Hippocampal formation (tissue), 2 donors: Measurements from ENCODE around the gene SLC16A6.
"Not testable (repeated sequence)": the region's sequence is repeated elsewhere in the genome, so short reads cannot be mapped to it uniquely, and the experiment has no call there.

Source experiments
- DNase-seq, 2 donors: peaks; one replicate each; lab custom pipeline; 2025; lab: John Stamatoyannopoulos, UW

Gene SLC16A6

DNA sequence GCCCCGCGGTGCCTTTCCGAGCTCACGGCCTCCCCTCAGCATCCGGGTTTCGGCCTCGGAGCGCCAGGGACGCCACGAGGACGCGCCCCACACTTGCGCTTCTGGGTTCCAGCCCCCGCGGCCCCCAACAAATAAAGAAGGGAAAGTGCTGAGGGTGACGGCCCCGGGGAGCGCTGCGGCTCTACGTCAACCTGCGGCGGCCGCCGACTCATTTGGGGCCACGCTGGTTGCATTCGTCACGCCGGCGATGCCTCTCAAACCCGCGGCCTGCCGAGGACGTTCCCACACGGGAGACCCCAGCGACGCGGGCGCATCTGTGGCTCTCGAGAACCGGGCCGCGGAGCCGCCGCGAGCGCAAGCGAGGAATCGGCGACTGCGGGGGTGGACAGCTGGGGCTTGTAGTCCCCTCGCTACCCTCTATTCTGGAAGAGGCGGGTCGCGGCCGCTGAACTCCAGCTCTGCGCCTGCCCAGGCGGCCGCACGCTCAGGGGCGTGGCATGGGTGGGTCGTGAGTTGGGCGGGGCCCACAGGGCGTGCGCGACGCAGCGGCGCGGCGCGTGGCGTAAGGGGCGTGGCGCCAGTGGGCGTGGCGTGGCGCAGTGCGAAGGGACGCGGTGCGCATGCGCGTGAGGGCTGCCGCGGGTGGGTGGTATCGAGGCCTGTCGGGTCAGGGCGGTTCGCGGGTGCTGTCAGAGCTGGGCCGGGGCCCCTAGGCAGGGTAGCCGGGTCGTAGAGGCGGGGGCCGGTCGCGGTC is 43.3 kb downstream of the SLC16A6 start, which contains the start of gene AMZ2:
Gene AMZ2 (plus strand): TSS at position 599 of the 754 bp plus-strand sequence. CDS start 2,145 bp downstream, outside the sequence.
- DNase-seq, result peak; percentile 97 to 98

- DNase-seq, result no peak
Observed at GRCh38 chr17:68246271-68247028, 44.5 kb downstream of the SLC16A6 start.

GRCh38 chr17:68239632-68240366 is 51.1 kb downstream of the SLC16A6 start:
- DNase-seq, result no peak

GRCh38 chr17:68238871-68239253 is 52.1 kb downstream of the SLC16A6 start:
- DNase-seq, result no peak

GRCh38 chr17:68238164-68238870 is 52.6 kb downstream of the SLC16A6 start:
- no peak for DNase-seq

DNA sequence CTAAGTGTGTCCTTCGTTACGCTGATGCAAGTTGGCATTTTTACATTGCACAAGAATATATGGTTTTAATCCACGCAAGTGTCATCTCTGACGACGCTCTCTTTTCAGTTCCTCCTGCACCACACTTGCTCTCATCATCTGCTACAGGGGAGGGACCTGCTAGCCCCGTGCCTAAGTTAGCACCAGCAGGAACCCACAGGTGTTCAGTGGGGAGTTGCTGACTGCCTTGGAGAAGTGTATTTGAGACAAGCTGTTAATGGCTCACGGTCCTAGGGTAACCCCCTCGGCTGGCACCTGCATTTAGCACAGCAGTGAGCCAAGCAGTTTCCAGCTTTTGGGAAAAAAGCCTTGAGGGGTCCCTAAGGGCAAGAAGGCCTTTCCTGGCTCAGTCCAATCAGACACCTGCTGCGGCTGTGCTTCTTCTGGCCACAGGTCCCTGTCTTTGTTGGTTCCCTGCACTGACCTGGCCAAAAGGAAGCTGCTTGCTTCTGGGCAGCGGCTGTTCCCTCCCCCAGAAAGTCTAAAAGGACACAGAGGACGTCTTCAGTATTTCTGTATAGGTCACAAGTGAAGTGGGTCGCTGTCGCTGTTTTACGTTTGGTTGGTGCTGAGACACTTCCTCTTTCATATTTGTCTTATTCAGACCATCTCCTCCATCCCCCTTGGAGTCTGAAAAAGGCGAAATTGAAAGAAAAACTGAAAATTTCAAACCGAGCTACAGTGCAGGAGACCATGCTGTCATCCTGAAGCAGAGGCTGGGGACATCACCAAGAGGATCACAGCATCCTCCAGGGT is 53.4 kb downstream of the SLC16A6 start:
- DNase-seq, result not testable (repeated sequence)

DNA sequence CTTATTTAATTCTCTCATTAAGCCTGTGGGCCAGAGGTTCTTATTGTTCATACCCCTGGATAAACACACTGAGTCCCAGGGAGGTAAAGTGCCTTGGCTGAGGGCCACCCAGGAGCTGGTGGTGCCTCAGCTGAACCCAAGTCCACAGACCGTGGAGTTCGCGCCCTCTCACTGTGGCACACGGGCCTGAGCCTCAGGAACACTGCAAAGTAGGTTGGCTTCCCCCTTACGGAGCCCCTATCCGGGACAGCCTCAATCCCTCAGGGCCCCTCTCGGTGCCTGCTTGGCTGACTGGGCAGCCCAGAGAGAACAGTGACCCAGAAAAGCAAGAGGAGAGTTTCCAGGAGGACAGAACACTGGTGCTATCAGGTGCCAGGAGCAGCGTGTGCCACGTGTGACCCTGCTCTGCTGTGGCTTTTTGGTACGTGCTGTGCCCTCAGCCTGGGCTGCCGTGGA is 55.6 kb downstream of the SLC16A6 start:
- peak; percentile 50 to 68 for DNase-seq

DNA sequence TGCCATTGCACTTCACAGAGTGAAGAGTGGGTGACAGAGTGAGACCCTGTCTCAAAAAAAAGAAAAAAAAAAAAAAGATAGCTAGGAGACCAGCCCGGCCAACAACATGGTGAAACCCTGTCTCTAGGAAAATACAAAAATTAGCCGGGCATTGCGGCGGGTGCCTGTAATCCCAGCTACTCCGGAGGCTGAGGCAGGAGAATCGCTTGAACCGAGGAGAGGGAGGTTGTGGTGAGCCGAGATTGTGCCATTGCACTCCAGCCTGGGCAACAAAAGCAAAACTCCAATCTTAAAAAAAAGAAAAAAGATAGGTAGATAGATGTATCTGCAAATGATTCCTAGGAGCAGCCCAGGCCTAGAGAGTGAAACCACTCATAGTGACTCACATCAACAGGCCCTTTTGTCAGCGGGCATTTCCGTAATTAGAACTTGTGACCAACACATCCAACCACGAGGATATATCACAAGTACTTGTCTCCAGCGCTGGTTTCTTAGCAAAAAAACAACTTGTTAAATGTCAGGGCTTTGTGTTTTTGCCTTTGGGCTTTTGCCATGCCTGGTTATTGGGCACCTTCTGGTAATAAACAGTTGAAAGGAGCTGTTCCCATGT is 56.1 kb downstream of the SLC16A6 start:
- DNase-seq, result peak; percentile 50 to 70

DNA sequence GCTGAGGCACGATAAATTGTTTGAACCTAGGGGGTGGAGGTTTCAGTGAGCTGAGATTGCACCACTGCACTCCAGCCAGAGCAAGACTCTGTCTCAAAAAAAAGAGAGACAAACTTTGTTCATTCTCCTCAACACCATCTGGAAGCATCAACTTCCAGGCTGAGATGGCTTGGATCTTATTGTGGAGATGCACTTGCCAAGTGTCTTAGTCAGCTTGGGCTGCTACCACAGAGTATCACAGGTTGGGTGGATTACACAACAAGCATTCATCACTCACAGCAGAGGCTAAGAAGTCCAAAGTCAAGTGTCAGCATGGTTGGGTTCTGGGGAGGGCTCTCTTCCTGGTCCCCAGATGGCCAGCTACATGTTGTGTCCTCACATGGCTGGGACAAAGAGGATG is 58.2 kb downstream of the SLC16A6 start:
- not testable (repeated sequence) for DNase-seq

DNA sequence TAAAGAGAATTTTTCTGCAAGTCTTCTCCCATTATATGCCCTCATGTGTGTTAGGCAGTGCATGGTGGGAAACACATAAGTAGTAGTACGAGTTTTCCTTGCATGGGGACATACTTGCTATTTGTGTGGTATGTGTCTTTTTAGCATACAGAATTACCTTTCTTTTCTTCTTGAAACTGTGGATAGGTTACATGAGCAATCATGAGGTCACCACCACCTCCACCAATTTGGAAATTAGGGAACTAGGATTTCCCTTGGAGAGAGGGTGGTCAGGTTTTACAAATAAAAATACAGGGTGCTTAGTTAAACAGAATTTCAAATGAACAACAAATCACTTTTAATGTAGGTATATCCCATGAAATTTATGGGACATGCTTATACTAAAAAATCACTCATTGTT is 59.4 kb downstream of the SLC16A6 start:
- no peak for DNase-seq

GRCh38 chr17:68231131-68231530 is 59.8 kb downstream of the SLC16A6 start:
- not testable (repeated sequence) for DNase-seq

DNA sequence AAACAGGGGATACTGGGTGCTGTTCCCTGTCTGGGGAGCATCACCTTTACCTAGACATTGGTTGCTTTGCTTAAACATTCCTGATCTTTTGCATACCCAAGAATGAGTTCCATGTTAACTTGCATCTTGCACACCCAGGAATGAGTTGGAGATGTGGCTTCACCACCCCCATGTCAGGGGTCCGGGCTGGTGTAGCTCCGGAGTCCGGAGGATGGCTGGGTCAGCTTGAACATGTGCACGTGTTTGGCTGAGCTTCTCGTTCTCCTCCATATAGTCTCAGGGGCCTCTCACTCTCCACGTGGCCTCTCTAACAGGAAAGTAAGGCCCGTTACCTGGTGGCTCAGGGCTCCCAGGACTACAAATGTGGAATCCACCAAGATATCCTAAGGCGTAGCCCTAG is 61.3 kb downstream of the SLC16A6 start:
- DNase-seq, result no peak

GRCh38 chr17:68228817-68229570 is 61.9 kb downstream of the SLC16A6 start:
- no peak for DNase-seq

- not testable (repeated sequence) for DNase-seq
Observed at GRCh38 chr17:68228039-68228680, 62.8 kb downstream of the SLC16A6 start.

GRCh38 chr17:68225055-68225454 is 65.9 kb downstream of the SLC16A6 start:
- not testable (repeated sequence) for DNase-seq

DNA sequence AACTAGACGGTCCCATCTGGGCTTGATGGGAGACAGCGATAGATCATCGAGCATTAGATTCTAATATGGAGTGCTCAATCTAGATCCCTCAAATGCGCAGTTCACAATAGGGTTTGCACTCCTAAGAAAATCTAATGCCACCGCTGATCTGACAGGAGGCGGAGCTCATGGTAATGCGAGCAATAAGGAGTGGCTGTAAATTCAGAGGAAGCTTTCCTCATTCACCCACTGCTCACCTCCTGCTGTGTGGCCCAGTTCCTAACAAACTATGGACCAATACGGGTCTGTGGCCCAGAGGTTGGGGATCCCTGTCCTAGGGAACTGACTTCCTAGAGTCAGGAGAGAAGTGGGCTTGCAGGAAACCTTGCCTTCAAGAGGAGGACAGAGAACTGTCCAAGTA is 68.3 kb downstream of the SLC16A6 start:
- DNase-seq, result no peak

- no peak for DNase-seq
Observed at GRCh38 chr17:68221786-68222185, 69.1 kb downstream of the SLC16A6 start.

- not testable (repeated sequence) for DNase-seq
Observed at GRCh38 chr17:68220786-68221185, 70.1 kb downstream of the SLC16A6 start.

DNA sequence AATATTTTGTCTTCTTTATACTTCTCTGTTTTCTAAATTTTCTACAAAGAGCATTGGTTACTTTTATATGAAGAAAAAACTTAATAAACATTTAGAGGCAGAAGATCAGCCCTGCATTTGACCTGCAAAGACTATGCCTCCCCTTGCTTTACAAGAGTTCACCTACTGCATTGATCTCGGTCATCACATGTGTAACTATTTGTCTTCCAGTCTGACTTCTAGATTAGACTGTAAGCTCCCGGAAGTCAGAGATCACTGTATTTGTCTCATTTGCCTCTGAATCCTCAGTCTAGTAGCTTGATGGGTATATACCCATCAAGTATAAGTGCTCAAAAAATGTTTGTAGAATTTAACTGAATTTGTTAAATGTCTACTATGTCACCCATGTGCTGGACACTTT is 70.7 kb downstream of the SLC16A6 start:
- DNase-seq, result not testable (repeated sequence)
